ENCODE data around the gene DPEP2.

DNA sequence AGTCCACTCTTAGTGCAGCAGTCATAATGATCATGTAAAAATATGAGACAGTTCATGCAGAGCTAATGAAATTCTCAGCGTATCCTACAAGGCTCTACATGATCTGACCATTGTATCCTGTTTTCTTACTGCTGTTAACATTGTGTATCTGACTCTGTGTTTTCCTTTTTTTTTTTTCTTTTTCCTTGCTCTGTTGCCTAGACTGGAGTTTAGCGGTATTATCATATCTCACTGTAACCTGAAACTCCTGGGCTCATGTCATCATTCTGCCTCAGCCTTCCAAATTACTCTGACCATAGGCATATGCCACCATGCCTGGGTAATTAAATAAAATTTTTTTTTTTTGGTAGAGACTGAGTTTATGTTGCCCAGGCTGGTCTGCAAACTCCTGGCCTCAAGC is 35.9 kb upstream of the DPEP2 start:
- TF ChIP-seq EZH2phosphoT487 (IDR thresholded peaks at IDR 0.05) = no peak
- TF ChIP-seq, protein P1, sequence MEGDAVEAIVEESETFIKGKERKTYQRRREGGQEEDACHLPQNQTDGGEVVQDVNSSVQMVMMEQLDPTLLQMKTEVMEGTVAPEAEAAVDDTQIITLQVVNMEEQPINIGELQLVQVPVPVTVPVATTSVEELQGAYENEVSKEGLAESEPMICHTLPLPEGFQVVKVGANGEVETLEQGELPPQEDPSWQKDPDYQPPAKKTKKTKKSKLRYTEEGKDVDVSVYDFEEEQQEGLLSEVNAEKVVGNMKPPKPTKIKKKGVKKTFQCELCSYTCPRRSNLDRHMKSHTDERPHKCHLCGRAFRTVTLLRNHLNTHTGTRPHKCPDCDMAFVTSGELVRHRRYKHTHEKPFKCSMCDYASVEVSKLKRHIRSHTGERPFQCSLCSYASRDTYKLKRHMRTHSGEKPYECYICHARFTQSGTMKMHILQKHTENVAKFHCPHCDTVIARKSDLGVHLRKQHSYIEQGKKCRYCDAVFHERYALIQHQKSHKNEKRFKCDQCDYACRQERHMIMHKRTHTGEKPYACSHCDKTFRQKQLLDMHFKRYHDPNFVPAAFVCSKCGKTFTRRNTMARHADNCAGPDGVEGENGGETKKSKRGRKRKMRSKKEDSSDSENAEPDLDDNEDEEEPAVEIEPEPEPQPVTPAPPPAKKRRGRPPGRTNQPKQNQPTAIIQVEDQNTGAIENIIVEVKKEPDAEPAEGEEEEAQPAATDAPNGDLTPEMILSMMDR (IDR thresholded peaks at IDR 0.05) = no peak
- TF ChIP-seq EZH2 (IDR thresholded peaks at IDR 0.05) = no peak

Data from neural progenitor cell (in vitro differentiated cells).